Motor neuron (in vitro differentiated cells): ENCODE measurements around the gene LDLR. TPM values are rescaled to one million over a fixed set of nuclear protein-coding genes. Genes with fewer than 3 reads are reported as not detected.
"Not testable (repeated sequence)": the region's sequence is repeated elsewhere in the genome, so short reads cannot be mapped to it uniquely, and the experiment has no call there.

Experiments
- ATAC-seq, 8 experiments: fragments of 200-7000 bp; cut with Tn5 transposase; replicated peaks in 6 of 8; 2 replicates each; pipeline ENCODE4 v1.8.0; 2021; ENCODE audit warnings: mild to moderate bottlenecking in 8 of 8, moderate library complexity in 8 of 8
- H3K27ac ChIP-seq, 2 donors: fragments of 250-450 bp; sonication (Bioruptor Pico); 2 replicates each; pipeline ENCODE4 v1.9.0; 2021; ENCODE audit warnings: antibody characterized with exemption in 2 of 2, mild to moderate bottlenecking in 2 of 2, moderate library complexity in 1 of 2
- H3K4me1 ChIP-seq, 2 donors: fragments of 250-450 bp; sonication (Bioruptor Pico); replicated peaks in 1 of 2; 2 replicates each; pipeline ENCODE4 v1.6.1; 2021; ENCODE audit warnings: antibody characterized with exemption in 2 of 2, mild to moderate bottlenecking in 2 of 2, moderate library complexity in 1 of 2
- H3K4me3 ChIP-seq, 5 donors: fragments of 250-450 bp; sonication (Bioruptor Pico); 2 replicates each; pipeline ENCODE4 v1.9.0; 2021; ENCODE audit warnings: antibody characterized with exemption in 5 of 5, mild to moderate bottlenecking in 5 of 5, moderate library complexity in 4 of 5
- WGBS, 10 experiments: fragments of 450-650 bp; shearing (Covaris generic); methylation state at CpG; one replicate each; pipeline ENCODE4 v1.0.0; 2022; 5-methylcytosine and 5-hydroxymethylcytosine counted together
- in situ Hi-C, 9 experiments: fragments of 400-800 bp; cut with MboI; loops; one replicate each; pipeline ENCODE4 v1.15.0; 2021; ENCODE audit warnings: low sequenced_read_pairs in 9 of 9, low pct_unique_long_range_greater_than_20kb in 2 of 9; ENCODE audit not compliant: unreplicated experiment in 9 of 9
- total RNA-seq, 8 experiments: library from RNA; unstranded; fragments of 300-600 nt; gene quantifications; 2 replicates each; pipeline versions ENCODE4 v1.2.3 to v1.2.4, GENCODE V29; 2022

The LDLR gene
- total RNA-seq, 8 experiments from 2014 or later = 8.3 to 101 (median 48.0) TPM

DNA sequence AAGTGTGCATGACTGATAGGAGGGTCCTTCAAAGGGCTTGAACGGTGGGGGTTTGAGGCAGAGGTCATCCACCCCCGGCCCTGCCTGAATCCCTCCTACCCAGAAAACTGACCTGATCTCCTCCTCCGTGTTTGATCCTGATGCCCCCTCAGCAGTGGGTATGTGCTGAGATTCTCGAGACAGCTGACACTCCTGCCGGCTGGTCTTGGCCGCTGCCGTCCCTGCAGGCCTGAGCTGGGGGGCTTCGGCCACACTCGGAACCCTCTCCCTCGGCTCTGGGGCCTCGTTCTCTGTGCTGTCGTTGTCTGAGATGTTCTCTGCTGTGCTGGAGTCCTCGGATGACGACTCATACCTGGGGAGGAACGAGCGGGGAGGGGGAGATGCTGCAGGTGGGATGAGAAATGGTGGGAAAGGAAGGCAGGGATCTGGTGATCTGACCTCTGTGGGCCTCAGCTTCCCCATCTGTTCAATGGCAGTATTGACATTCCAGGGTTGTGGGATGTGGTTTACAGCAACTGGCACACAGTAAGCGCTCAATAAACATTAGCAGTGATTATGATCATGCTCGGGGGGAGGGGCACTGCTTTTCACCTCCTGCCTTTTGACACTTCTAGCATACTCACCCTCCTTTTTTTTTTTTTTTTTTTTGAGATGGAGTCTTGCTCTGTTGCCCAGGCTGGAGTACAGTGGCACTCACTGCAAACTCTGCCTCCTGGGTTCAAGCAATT lies 87.4 kb downstream of the LDLR start:
- no peak for ATAC-seq
- H3K27ac ChIP-seq = no peak overlapping the region
- WGBS, 10 experiments = 87 to 100% (median 96%) methylated on average over 1 to 13 of the region's 18 CpGs; no CpG with 5 or more reads in 2 of the 10 experiments
- no peak overlapping the region for H3K4me3 ChIP-seq
- no peaks in the 10 kb centered on the region for H3K4me1 ChIP-seq
- in situ Hi-C loops = no loop called here

DNA sequence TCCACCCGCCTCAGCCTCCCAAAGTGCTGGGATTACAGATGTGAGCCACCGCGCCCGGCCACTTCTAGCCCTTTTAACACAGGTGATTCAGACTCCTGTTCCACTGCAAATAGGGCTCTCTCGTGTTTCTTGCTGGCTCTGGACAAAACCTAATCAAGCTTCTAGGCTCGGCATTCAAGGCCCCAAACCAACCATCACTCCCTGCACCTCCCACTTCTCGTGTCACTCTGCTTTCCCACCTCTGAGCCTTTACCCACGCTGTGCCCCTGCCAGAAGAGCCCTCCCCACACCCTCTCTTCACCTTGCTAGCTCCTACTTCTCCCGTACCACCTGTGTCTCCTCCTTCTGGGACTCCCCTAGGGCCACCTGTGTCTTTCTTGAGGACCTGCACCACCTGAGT lies 88.3 kb downstream of the LDLR start:
- ATAC-seq = no peak
- in situ Hi-C loops = no loop called here
- Histone ChIP-seq H3K27ac (no peak overlapping the region), H3K4me3 (no peak overlapping the region), H3K4me1 (no peaks in the 10 kb centered on the region)
- WGBS, 10 experiments = 93 to 100% (median 95%) methylated on average over 2 to 4 of the region's 9 CpGs; no CpG with 5 or more reads in 5 of the 10 experiments

DNA sequence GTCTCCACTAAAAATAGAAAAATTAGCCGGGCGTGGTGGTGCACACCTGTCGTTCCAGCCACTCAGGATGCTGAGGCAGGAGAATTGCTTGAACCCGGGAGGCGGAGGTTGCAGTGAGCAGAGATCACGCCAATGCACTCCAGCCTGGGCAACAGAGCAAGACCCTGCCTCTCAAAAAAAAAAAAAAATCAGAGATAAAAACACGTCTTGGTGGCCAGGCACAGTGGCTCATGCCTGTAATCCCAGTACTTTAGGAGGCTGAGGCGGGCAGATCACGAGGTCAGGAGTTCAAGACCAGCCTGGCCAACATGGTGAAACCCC lies 89.8 kb downstream of the LDLR start:
- H3K27ac ChIP-seq = not testable (repeated sequence)

DNA sequence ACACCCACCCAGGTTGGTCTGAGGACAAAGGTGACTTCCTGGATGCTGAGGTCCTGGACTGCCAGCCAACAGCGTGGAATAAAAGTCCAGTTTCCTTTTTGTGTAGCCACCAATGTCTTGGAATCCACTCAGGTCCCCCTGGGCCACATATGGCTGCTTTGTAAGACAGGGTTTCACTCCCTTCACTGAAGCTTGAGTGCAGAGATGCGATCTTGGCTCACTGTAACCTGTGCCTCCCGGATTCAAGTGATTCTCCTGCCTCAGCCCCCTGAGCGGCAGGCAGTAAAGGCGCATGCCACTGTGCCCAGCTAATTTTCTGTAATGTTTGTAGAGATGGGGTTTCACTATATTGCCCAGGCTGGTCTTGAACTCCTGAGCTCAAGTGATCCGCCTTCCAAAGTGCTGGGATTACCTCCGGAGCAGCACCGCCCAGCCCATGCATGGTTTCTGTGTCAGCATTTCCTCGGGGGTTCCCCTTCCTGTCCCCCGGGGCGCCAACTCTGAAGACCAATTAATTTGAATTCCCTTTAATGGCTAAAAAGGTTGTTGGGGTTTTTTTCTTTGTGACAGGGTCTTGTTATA lies 90.5 kb downstream of the LDLR start:
- Histone ChIP-seq H3K4me1 (no peaks in the 10 kb centered on the region), H3K27ac (no peak overlapping the region), H3K4me3 (no peak overlapping the region)
- in situ Hi-C loops = no loop called here
- peak in 3 of 8 experiments; percentile 37 to 53 (median 37) for ATAC-seq
- 39 to 100% (median 76%) methylated on average over 1 to 5 of the region's 11 CpGs for WGBS, 10 experiments

More for the DNA sequence above, 89.8 kb downstream of the LDLR start:
- in situ Hi-C loops, H3K4me3 ChIP-seq, H3K4me1 ChIP-seq, ATAC-seq: not testable (repeated sequence)
- WGBS, 10 experiments = 60 to 100% (median 95%) methylated on average over 1 to 5 of the region's 9 CpGs; no CpG with 5 or more reads in 2 of the 10 experiments

DNA sequence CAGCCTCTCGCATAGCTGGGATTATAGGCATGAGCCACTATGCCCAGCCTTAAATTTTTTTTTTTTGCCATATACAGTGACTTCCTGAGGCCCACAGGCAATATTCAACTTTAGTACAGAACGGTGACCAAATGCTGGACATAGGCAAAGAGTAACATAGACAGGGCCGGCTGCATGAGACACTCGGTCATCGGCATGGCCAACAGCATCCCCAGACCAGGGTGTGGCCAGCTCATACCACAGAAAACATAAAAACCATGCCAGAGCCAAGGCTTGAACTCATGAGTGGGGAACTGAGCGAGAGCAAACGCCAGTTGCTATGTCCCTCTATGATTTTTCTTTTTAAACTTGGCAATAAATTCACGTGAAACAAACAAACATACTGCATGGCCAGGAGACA lies 91.1 kb downstream of the LDLR start:
- 0 to 94% (median 31%) methylated on average over 1 to 7 of the region's 8 CpGs; no CpG with 5 or more reads in 3 of the 10 experiments for WGBS, 10 experiments
- in situ Hi-C loops = no loop called here
- Histone ChIP-seq H3K4me3 (no peak overlapping the region), H3K4me1 (no peaks in the 10 kb centered on the region), H3K27ac (no peak overlapping the region)
- peak in 3 of 8 experiments; percentile 56 to 93 (median 90) for ATAC-seq

DNA sequence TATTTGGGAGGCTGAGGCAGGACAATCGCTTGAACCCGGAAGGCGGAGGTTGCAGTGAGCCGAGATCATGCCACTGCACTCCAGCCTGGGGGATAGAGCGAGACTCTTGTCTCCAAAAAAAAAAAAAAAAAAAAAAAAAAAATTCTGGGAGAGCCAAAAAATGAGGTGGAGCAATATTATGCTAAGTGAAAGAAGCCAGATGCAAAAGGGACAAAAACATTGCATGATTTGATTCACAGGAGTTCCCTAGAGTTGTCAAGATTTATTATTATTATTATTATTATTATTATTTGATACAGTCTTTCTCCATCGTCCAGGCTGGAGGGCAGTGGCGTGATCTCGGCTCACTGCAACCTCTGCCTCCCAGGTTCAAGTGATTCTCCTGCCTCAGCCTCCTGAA lies 91.7 kb downstream of the LDLR start:
- H3K27ac ChIP-seq, in situ Hi-C loops, H3K4me3 ChIP-seq, ATAC-seq, H3K4me1 ChIP-seq: not testable (repeated sequence)
- 0 to 100% (median 61%) methylated on average over 1 to 8 of the region's 8 CpGs; no CpG with 5 or more reads in 2 of the 10 experiments for WGBS, 10 experiments

DNA sequence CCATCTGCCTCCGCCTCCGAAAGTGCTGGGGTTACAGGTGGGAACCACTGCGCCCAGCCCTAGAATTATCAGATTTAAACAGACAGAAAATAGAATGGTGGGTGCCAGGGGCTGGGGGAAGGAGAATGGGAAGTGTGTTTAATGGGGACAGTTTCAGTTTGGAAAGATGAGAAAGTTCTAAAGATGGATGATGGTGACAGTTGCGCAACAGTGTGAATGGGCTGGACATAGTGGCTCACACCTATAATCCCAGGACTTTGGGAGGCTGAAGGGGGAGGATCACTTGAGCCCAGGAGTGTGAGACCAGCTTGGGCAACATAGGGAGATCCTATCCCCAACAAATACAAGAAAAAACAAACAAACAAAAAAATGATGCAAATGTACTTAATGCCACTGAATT lies 92.2 kb downstream of the LDLR start:
- H3K4me1 ChIP-seq = no peaks in the 10 kb centered on the region
- ATAC-seq = no peak
- in situ Hi-C loops = no loop called here
- no peak overlapping the region for H3K4me3 ChIP-seq
- 20 to 100% (median 96%) methylated on average over 1 to 4 of the region's 4 CpGs; no CpG with 5 or more reads in 1 of the 10 experiments for WGBS, 10 experiments
- H3K27ac ChIP-seq = no peak overlapping the region

Other genes with a start within 250 kb of the LDLR start
- 1 to 10 TPM in 3 of 8 experiments, under 1 TPM in 4, not detected in 1; 0.25 to 2.3 (median 0.50) TPM for gene C19orf38, start 241.0 kb upstream of the LDLR start, total RNA-seq
- 10 to 100 TPM; 23.8 to 62.4 (median 34.4) TPM for gene CARM1, start 217.9 kb upstream of the LDLR start, total RNA-seq
- 100 to 1,000 TPM in 2 of 8 experiments, 10 to 100 TPM in 6; 35.9 to 107 (median 58.1) TPM for gene YIPF2, start 160.8 kb upstream of the LDLR start, total RNA-seq
- 10 to 100 TPM; 16.9 to 25.5 (median 21.4) TPM for gene TIMM29, start 160.7 kb upstream of the LDLR start, total RNA-seq
- gene SMARCA4, start 128.4 kb upstream of the LDLR start, total RNA-seq = 100 to 1,000 TPM in 7 of 8 experiments, 10 to 100 TPM in 1; 62.0 to 280 (median 164) TPM
- gene SPC24, start 66.3 kb downstream of the LDLR start, total RNA-seq = 10 to 100 TPM in 3 of 8 experiments, 1 to 10 TPM in 4, under 1 TPM in 1; 0.36 to 34.9 (median 2.6) TPM
- gene KANK2, start 108.1 kb downstream of the LDLR start, total RNA-seq = 10 to 100 TPM in 5 of 8 experiments, 1 to 10 TPM in 3; 3.3 to 82.6 (median 30.3) TPM
- under 1 TPM in 2 of 8 experiments, not detected in 6; 0.49 to 0.85 TPM for gene ANGPTL8, start 150.2 kb downstream of the LDLR start, total RNA-seq
- 10 to 100 TPM in 6 of 8 experiments, 1 to 10 TPM in 2; 5.4 to 60.0 (median 14.7) TPM for gene DOCK6, start 173.1 kb downstream of the LDLR start, total RNA-seq
- not detected for gene TSPAN16, start 206.7 kb downstream of the LDLR start, total RNA-seq